HepG2 (cell line): Measurements from ENCODE around the gene ADRA2A.

ENCODE experiments used
- CEBPB ChIP-seq: IDR thresholded peaks from 2 replicates; pipeline ENCODE4 v1.6.1; 2011; ENCODE audit warnings: low read depth, low read length, improper control_type of control experiment, borderline replicate concordance
- FOSL1 ChIP-seq: sonication (generic); formaldehyde crosslinking; IDR thresholded peaks from 2 replicates; pipeline ENCODE4 v1.9.0; 2021; ENCODE audit warnings: missing genetic modification reagents, borderline replicate concordance
- GZF1 ChIP-seq: sonication (generic); formaldehyde crosslinking; IDR thresholded peaks from 2 replicates; pipeline ENCODE4 v1.5.1; 2020; ENCODE audit warnings: mild to moderate bottlenecking, missing genetic modification reagents
- MAZ ChIP-seq, 2 experiments: sonication (generic) in 1 of 2; formaldehyde crosslinking in 1 of 2; IDR thresholded peaks; 2 replicates each; pipeline versions ENCODE4 v1.5.0 to v1.6.1; 2012 to 2020; ENCODE audit warnings: low read depth in 2 of 2, mild to moderate bottlenecking in 2 of 2, borderline replicate concordance in 1 of 2, improper control_type of control experiment in 1 of 2, low read length in 1 of 2, missing genetic modification reagents in 1 of 2, moderate library complexity in 1 of 2
- POLR2A ChIP-seq, 2 experiments: IDR thresholded peaks; 2 replicates each; pipeline ENCODE4 v1.6.1; 2011; ENCODE audit warnings: low read depth in 2 of 2, low read length in 2 of 2, mild to moderate bottlenecking in 1 of 2, moderate library complexity in 1 of 2; ENCODE audit not compliant: insufficient read depth in 1 of 2
- RFX5 ChIP-seq: IDR thresholded peaks from 2 replicates; pipeline ENCODE4 v1.6.1; 2011; ENCODE audit warnings: low read depth, low read length, improper control_type of control experiment

DNA sequence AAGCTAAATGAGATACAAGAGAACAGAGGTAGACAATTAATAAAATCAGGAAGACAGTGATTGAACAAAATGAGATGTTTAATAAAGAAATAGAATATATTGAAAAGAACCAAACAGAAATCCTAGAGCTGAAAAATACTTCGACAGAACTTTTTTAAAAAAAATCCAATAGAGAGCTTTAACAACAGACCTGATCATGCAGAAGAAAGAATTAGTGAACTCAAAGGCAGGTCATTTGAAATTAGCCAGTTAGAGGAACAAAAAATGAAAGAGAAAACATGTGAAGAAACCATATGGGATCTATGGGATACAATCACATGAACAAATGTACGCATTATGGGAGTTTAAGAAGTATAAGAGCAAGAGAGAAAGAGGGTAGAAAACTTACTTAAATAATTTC, 37.3 kb upstream of the ADRA2A start:
- TF ChIP-seq FOSL1 (CRISPR knock-in tag) (no peak), MAZ (IDR thresholded peaks at IDR 0.05; ENCODE audit: borderline replicate concordance, low read depth, low read length) (no peak), MAZ (CRISPR knock-in tag; IDR thresholded peaks at IDR 0.05; ENCODE audit: low read depth) (no peak), RFX5 (no peak), CEBPB (no peak), POLR2A (IDR thresholded peaks at IDR 0.05; ENCODE audit: insufficient read depth in 1 of 2, low read depth in 2 of 2, low read length in 2 of 2) (no peak), GZF1 (CRISPR knock-in tag) (no peak)
